HG02759 (cell line): Measurements from ENCODE around the gene TMEM208.

Source experiments
- ATAC-seq: cut with Tn5 transposase; IDR thresholded peaks from one replicate; pipeline ENCODE4 v1.9.1; 2021; ENCODE audit warnings: mild to moderate bottlenecking, moderate library complexity; ENCODE audit not compliant: unreplicated experiment

Gene TMEM208

GRCh38 chr16:67234180-67234597 lies 7.3 kb downstream of the TMEM208 start:
- ATAC-seq, result no peak

GRCh38 chr16:67235816-67236562 lies 9.1 kb downstream of the TMEM208 start:
- ATAC-seq, result no peak

GRCh38 chr16:67236563-67237395 lies 9.8 kb downstream of the TMEM208 start:
- no peak for ATAC-seq

DNA sequence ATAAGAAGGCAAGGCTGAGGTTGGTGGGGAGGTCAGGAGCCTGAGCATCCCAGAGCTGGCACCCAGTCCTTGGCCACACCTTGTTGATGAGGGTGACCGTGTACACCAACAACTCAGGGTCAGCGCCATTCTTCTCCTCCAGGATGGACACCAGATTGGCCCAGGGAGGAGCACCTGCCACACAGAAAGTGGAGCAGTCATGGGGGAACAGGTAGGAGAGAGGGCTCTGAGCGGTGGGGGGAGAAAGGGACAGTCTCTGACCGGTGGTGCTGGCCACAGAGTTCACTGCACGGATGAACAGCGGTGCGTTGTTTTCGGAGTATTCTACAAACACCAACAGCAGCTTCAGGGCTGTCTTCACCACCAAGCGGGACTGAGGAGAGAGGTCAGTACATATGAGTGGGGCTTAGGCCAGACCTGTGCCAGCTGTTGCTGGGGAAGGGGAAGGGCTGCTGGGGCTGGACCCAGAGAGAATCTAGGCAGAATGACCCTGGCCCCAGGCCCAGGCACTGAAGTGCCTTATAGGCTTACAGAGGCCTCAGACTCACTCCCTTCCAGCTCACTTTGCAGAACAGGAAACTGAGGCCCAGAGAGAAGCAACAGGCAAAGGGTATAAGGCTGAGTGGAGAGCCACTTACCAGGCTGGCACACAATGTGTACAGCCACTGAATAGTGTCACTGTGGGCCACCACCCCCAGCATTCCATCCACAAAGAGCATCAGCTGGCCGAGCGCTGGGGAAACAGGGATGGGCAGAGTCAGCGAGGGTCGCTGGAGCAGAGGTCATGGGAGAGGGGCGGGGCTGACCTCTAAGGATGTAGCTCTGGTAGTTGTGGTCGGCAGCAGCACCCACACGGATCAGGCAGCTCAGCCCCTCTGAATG lies 10.7 kb downstream of the TMEM208 start:
- no peak for ATAC-seq

DNA sequence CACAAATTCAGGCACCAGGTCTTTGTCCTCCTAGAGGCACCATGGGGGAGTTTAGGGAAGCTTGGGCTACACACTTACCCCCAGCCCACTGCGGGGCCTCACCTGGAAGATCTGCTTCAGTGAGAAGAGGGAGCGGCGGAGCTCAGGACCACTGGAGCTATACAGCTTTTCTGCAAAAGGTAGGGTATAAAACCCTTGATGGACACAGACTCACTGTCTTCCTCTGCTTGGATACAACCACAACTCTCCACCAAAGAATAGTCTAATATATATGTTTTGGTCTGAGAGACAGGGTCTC lies 11.3 kb downstream of the TMEM208 start:
- ATAC-seq, result no peak

GRCh38 chr16:67238806-67239470 lies 12.0 kb downstream of the TMEM208 start:
- ATAC-seq, result no peak

- no peak for ATAC-seq
These were observed 13.6 kb downstream of the TMEM208 start for GRCh38 chr16:67240506-67240905.

DNA sequence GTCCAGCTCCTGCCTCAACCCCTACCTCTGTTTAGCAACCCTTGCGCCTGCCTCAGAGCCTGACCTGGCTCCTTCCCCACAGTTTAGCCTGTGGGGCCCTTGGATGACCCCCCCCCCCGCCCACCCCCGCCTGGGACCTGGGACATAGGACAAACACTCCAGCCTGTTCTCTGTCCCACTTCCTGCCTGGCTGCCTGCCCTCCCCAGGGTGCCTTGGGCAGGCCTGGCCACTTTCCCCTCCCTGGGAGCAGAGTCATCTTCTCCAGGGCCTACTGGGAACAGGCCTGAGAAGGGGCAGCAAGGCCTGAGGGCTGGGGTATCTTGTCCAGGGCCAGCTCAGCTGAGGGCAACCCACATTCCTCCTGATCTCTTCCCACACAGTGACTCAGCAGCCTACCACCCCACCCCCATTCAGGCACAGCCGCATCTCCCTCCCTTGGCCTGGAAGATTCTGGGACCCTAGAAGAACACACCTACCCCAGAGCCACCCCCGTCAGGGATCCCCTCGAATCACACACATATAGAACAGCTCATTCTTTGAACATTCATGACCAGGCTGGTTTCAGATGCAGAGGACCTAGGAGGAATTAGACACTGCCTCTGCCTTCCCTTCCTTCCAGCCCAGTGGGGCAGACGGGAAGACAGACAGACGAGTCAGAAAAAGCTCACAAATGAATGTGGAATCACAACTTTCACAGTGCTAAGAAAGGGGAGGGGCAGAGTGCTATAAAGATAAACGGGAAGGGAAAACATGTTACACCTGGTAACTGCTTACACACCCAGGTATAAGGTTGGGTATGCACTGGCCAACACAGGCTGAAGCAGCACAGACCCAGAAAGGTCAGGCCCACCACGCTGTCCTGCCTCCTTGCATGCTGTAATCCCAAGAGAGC lies 14.3 kb downstream of the TMEM208 start:
- no peak for ATAC-seq

DNA sequence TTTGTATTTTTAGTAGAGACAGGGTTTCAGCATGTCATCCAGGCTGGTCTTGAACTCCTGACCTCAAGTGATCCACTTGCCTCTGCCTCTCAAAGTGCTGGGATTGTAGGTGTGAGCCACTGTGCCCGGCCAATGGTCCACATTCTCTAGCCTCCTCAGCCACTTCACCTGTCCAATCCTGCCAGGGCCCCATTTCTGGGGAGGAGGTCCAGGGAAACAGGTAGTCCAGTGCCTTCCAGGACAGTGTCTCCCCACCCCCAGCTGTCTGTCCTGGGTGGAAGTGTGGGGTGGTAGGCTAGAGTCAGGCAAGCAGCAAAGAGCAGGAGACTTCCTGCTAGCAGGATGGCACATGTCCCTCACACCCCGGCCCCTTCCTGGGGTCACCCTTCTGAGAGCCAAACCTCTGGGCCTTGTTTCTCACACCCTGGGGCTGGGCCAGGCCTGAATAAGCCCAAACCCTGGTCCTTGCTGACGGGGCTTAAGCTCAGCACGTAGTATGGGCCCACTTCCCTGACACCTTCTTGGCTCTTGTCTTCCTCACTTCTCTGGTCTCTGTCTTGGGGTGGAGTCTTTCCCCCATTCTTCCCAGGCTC lies 15.3 kb downstream of the TMEM208 start:
- ATAC-seq, result no peak

DNA sequence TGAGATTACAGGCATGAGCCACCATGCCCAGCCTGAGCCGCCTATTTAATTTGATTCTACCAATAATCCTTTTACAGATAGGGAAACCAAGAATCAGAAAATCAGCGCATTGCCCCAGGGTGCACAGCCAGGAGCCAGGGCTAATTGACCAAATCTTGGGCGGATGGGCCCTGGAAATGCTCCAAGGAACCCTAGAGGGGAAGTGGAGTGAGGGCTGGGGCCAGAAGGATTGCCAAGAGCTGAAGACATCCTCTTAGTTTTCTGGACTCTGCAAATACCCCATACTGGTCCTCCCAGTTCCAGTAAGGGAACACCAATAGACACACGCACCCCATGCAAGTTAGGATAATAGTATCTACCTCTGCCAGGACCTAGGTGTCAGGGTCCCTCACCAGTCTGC lies 16.6 kb downstream of the TMEM208 start:
- no peak for ATAC-seq

DNA sequence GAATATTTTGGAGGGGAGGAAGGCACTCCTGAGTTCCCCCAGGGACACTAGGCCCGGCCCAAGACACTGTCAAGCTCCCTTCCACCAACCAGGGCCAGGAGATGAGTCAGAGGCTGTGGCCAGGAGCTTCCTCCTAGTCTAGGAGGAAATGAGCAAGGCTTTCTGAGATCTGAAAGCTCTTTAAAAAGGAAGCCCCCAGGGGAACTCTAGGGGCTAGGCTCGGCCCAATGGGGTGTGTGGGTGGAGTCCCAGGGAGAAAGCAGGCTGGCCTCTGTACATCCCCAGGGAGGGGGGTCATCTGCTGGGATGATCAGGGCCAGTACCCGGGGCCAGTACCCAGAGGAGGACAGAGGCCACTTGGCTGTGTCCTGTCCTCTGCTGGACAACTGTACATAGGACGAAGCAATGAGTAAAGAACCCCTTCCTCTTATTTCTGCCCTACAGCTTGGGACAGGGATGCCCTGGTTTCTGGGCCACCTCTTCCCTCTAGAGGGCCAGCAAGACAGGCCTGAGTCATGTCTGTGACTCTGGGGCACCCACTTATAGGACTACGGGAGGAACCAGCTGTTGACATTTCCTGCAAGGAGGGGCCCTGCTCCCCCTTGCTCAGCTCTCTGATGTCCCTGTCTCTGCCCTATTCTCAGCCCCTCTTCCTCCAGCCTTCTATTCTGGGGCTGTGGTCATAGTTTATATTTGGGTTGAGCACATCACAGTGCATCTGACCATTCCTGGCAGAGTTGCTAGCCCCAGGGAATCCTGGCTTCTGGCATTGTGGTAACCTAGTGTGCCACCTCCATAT lies 17.7 kb downstream of the TMEM208 start:
- ATAC-seq, result peak; percentile 58

DNA sequence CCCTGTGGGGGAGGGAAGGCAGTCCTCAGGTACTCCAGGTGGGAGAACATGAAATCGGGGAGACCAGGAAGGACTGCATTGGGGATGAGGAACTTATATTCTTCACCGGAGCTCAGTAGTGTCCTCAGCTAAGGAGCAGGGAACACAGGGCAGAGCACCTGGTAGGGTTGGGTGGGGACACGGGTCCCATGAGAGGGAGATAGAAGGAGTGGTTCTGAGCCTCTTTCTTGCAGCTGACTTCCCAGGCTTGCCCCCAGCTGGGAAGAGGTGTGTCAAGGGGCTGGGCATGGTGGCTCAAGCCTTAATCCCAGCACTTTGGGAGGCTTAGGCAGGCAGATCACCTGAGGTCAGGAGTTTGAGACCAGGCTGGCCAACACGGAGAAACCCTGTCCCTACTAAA lies 18.3 kb downstream of the TMEM208 start:
- ATAC-seq, result no peak

DNA sequence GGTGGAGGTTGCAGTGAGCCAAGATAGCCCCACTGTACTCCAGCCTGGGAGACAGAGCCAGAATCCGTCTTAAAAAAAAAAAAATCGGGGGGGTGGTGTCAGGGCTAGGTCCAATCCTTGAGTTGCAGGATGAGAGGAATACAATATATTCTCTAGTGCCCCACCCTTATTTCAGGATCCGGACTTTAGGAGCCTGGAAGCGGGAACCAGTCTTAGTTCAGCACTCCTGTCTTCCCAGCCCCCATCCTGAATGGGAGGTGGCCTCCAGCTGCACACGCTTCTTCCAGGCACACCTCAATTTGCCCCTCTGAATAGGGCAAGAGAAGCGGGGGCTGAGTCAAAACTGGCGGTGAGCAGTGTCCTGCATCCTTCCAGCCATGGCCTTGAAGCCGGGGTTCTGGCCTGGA lies 18.7 kb downstream of the TMEM208 start:
- no peak for ATAC-seq

GRCh38 chr16:67246081-67246755 lies 19.3 kb downstream of the TMEM208 start:
- peak; percentile 25 for ATAC-seq

- ATAC-seq, result peak; percentile 4
These were observed 19.8 kb downstream of the TMEM208 start for GRCh38 chr16:67246756-67247191.

DNA sequence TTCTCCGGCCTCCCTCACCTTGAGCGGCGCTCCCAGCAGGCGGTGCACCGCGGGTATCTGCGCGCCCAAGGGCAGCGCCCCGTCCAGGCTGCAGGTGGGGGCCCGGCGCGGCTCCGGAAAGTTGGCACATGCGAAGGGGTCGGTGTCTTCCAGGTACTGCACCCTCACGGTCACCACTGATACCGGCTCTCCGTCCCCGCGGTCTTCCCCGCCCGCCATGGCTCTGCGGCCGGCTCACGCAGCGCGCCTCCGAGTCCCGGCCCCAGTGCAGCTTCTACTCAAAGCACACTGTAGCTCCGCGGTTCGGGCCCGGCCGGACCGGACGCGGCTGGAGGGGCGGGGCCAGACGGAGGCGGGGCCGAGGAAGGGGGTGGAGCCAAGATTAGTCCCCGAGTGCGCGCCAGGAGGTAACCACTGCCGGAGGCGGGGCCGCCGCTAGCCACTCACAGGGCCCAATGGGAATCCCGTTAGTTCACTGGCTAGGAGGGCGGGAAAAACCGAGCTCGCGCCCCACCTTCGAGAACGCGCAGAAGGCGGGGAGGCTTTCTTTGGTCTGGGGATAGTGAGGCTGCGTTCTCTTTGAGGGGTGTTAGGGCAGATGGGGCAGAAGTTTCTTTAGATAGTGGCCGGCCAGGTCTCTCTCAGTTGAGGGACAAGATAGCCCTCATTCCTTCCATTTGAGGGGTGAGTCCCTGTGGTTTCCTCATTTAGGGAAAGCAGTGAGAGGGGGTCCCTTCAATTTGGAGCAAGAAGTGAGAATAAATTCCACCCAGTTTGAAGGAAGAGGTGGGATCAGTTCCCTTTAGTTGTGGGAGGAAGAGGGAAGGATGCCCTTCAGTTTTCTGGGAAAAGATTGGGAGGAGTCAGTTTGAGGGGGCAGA lies 20.5 kb downstream of the TMEM208 start, which contains the start of gene FHOD1:
Gene FHOD1, minus strand, starts transcription at position 290 of the 881 bp plus-strand sequence. Its CDS starts 71 bp downstream, at position 219.
- ATAC-seq, result peak; percentile 52

GRCh38 chr16:67248073-67248400 lies 21.1 kb downstream of the TMEM208 start:
- no peak for ATAC-seq
